Measurements from ENCODE around the gene ZNF81.

DNA sequence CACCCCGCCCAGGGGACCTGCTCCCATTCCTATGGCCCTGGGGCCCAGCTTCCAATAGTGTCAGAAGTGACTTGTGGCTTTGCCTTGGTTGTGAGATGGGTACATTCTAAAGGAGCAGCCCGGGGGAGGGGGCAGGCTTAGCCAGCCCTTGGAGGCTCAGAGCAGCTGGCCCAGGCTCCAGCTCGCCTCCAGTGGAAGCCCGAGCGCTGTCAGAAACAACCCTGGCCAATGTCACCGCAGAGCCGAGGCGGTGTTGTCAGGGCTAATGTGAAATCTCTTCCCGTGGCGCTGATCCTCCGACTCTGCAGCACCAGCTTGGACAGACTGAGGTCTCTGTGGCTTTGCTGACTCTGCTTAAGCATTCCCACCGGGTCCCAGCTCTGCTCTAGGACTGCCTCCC lies 29.2 kb upstream of the ZNF81 start:
- TF ChIP-seq ZNF274 (IDR thresholded peaks at IDR 0.05; ENCODE audit: low read depth, low read length) (no peak), SUZ12 (IDR thresholded peaks at IDR 0.05; ENCODE audit: extremely low read depth, insufficient read depth, insufficient read length) (no peak), YY1 (IDR thresholded peaks at IDR 0.05; ENCODE audit: insufficient read depth, insufficient read length) (no peak)
